Smooth muscle cell (in vitro differentiated cells): ENCODE data around the gene PPFIA1. TPM values are rescaled to one million over a fixed set of nuclear protein-coding genes. Genes with fewer than 3 reads are reported as not detected.

Source experiments
- DNase-seq: peaks from one replicate; lab custom pipeline; 2025; ENCODE audit not compliant: unreplicated experiment; lab: John Stamatoyannopoulos, UW
- H2AFZ ChIP-seq: fragments of 200-600 bp; sonication (generic); 2 replicates; pipeline ENCODE4 v1.6.0; 2016; ENCODE audit warnings: antibody characterized with exemption, low read depth, mild to moderate bottlenecking
- H3F3A ChIP-seq: fragments of 200-600 bp; sonication (generic); 2 replicates; pipeline ENCODE4 v1.6.0; 2017; ENCODE audit warnings: antibody characterized with exemption, low read depth
- H3K27ac ChIP-seq: fragments of 200-600 bp; sonication (generic); 2 replicates; pipeline ENCODE4 v1.5.1; 2016; ENCODE audit warnings: low read depth, mild to moderate bottlenecking
- H3K27me3 ChIP-seq: fragments of 200-600 bp; sonication (generic); 2 replicates; pipeline ENCODE4 v1.6.1; 2016; ENCODE audit warnings: low read depth, mild to moderate bottlenecking
- H3K36me3 ChIP-seq: fragments of 200-600 bp; sonication (generic); 2 replicates; pipeline ENCODE4 v1.5.1; 2016; ENCODE audit warnings: low read depth
- H3K4me1 ChIP-seq: fragments of 200-600 bp; sonication (generic); 2 replicates; pipeline ENCODE4 v1.5.1; 2016; ENCODE audit warnings: low read depth
- H3K4me2 ChIP-seq: fragments of 200-600 bp; sonication (generic); 2 replicates; pipeline ENCODE4 v1.6.0; 2016; ENCODE audit warnings: mild to moderate bottlenecking
- H3K4me3 ChIP-seq: fragments of 200-600 bp; sonication (generic); 2 replicates; pipeline ENCODE4 v1.5.1; 2016; ENCODE audit warnings: mild to moderate bottlenecking
- H3K79me2 ChIP-seq: fragments of 200-600 bp; sonication (generic); 2 replicates; pipeline ENCODE4 v1.6.0; 2016; ENCODE audit warnings: low read depth, mild to moderate bottlenecking
- H3K9ac ChIP-seq: fragments of 200-600 bp; sonication (generic); 2 replicates; pipeline ENCODE4 v1.6.0; 2016; ENCODE audit warnings: low read depth
- H3K9me3 ChIP-seq: fragments of 200-600 bp; sonication (generic); replicated peaks from 2 replicates; pipeline ENCODE4 v1.5.1; 2016; ENCODE audit warnings: low read depth
- H4K20me1 ChIP-seq: fragments of 200-600 bp; sonication (generic); 2 replicates; pipeline ENCODE4 v1.6.0; 2016; ENCODE audit warnings: low read depth
- CTCF ChIP-seq: fragments of 200-600 bp; sonication (generic); IDR thresholded peaks from 2 replicates; pipeline ENCODE4 v1.5.1; 2017; ENCODE audit warnings: borderline replicate concordance, mild to moderate bottlenecking, antibody characterized with exemption; ENCODE audit not compliant: insufficient read depth, poor library complexity, severe bottlenecking
- WGBS: methylation state at CpG from one replicate; pipeline ENCODE4 v1.1.7; 2016; ENCODE audit warnings: low lambda C conversion rate; 5-methylcytosine and 5-hydroxymethylcytosine counted together
- polyA plus RNA-seq: library from polyadenylated mRNA; unstranded; fragments of >200 nt; fragmentation: Nextera tagmentation; extraction: Ambion mirVana; gene quantifications from 2 replicates; pipeline ENCODE4 v1.2.1, GENCODE V29; 2016
- total RNA-seq: library from RNA; depleted of rRNA; stranded (reverse); fragments of >200 nt; gene quantifications from 2 replicates; pipeline ENCODE4 v1.2.3, GENCODE V29; 2014

The PPFIA1 gene
- total and polyA plus RNA-seq, 2 experiments from 2014 or later: 23.8 to 48.2 TPM

- Histone ChIP-seq H4K20me1 (no peaks in the 10 kb centered on the region), H3K27ac (no peak overlapping the region), H3K79me2 (no peaks in the 10 kb centered on the region), H3K4me3 (no peak overlapping the region), H2AFZ (no peak overlapping the region), H3K36me3 (no peaks in the 10 kb centered on the region), H3K27me3 (no peaks in the 10 kb centered on the region), H3K9me3 (no peaks in the 10 kb centered on the region), H3K9ac (no peak overlapping the region), H3K4me2 (no peak overlapping the region), H3K4me1 (no peaks in the 10 kb centered on the region), H3F3A (no peaks in the 10 kb centered on the region)
- no peak for TF ChIP-seq CTCF
- no peak for DNase-seq
- WGBS: 66% methylated on average over 3 of the region's 3 CpGs
Observed at GRCh38 chr11:70226183-70226582, 44.3 kb upstream of the PPFIA1 start.

GRCh38 chr11:70226967-70227366 lies 43.5 kb upstream of the PPFIA1 start:
- Histone ChIP-seq H3F3A (no peaks in the 10 kb centered on the region), H3K79me2 (no peaks in the 10 kb centered on the region), H3K4me3 (no peak overlapping the region), H3K4me1 (no peaks in the 10 kb centered on the region), H3K9ac (no peak overlapping the region), H3K27me3 (no peaks in the 10 kb centered on the region), H3K27ac (no peak overlapping the region), H3K9me3 (no peaks in the 10 kb centered on the region), H3K4me2 (no peak overlapping the region), H3K36me3 (no peaks in the 10 kb centered on the region), H2AFZ (no peak overlapping the region), H4K20me1 (no peaks in the 10 kb centered on the region)
- DNase-seq: no peak
- 62% methylated on average over 9 of the region's 9 CpGs for WGBS
- TF ChIP-seq CTCF: no peak

- no peaks in the 10 kb centered on the region for H3K27me3 ChIP-seq
- H2AFZ ChIP-seq: no peak overlapping the region
- no peaks in the 10 kb centered on the region for H3F3A ChIP-seq
- H3K9me3 ChIP-seq: no peaks in the 10 kb centered on the region
- H3K36me3 ChIP-seq: no peaks in the 10 kb centered on the region
- no peak overlapping the region for H3K4me3 ChIP-seq
- no peaks in the 10 kb centered on the region for H4K20me1 ChIP-seq
- H3K4me1 ChIP-seq: no peaks in the 10 kb centered on the region
- no peak for TF ChIP-seq CTCF
- H3K4me2 ChIP-seq: no peak overlapping the region
- H3K79me2 ChIP-seq: no peaks in the 10 kb centered on the region
- no peak overlapping the region for H3K27ac ChIP-seq
- DNase-seq: no peak
- 87% methylated on average over 10 of the region's 10 CpGs for WGBS
- H3K9ac ChIP-seq: no peak overlapping the region
Observed at GRCh38 chr11:70229737-70230136, 40.8 kb upstream of the PPFIA1 start.

GRCh38 chr11:70230151-70230839 lies 40.2 kb upstream of the PPFIA1 start:
- no peaks in the 10 kb centered on the region for H3K9me3 ChIP-seq
- H3F3A ChIP-seq: no peaks in the 10 kb centered on the region
- H3K9ac ChIP-seq: no peak overlapping the region
- H2AFZ ChIP-seq: no peak overlapping the region
- H3K4me1 ChIP-seq: no peaks in the 10 kb centered on the region
- no peak for TF ChIP-seq CTCF
- DNase-seq: no peak
- H3K27me3 ChIP-seq: no peaks in the 10 kb centered on the region
- H3K4me2 ChIP-seq: no peak overlapping the region
- H3K79me2 ChIP-seq: no peaks in the 10 kb centered on the region
- no peak overlapping the region for H3K27ac ChIP-seq
- no peak overlapping the region for H3K4me3 ChIP-seq
- H4K20me1 ChIP-seq: no peaks in the 10 kb centered on the region
- whole genome bisulfite sequencing: 82% methylated on average over 8 of the region's 8 CpGs
- no peaks in the 10 kb centered on the region for H3K36me3 ChIP-seq
